Spleen (tissue), 11 donors: ENCODE results near the gene USP10. TPM values are rescaled to one million over a fixed set of nuclear protein-coding genes. Genes with fewer than 3 reads are reported as not detected.

Experiments
- DNase-seq: peaks from one replicate; pipeline ENCODE4 v3.0.0-alpha.2; 2020
- H3K27ac ChIP-seq, 8 donors: fragments of 200-600 bp; sonication (generic) in 7 of 8; 1 replicate in 4 of 8; 2 replicates in 4 of 8; pipeline versions ENCODE4 v1.5.0 to v1.8.0; 2016 to 2021; ENCODE audit warnings: inconsistent platforms in 4 of 8, mild to moderate bottlenecking in 4 of 8, moderate library complexity in 1 of 8
- H3K27me3 ChIP-seq, 7 donors: fragments of 200-600 bp; sonication (generic) in 6 of 7; replicated peaks in 1 of 7; 1 replicate in 4 of 7; 2 replicates in 3 of 7; pipeline versions ENCODE4 v1.5.0 to v1.8.0; 2016 to 2021; ENCODE audit warnings: inconsistent platforms in 3 of 7, mild to moderate bottlenecking in 1 of 7
- H3K36me3 ChIP-seq, 6 donors: fragments of 200-600 bp; sonication (generic) in 5 of 6; 1 replicate in 4 of 6; 2 replicates in 2 of 6; pipeline versions ENCODE4 v1.5.0 to v1.8.0; 2016 to 2021; ENCODE audit warnings: inconsistent platforms in 2 of 6
- H3K4me1 ChIP-seq, 6 donors: fragments of 200-600 bp; sonication (generic) in 5 of 6; 1 replicate in 3 of 6; 2 replicates in 3 of 6; pipeline versions ENCODE4 v1.5.0 to v1.8.0; 2016 to 2021; ENCODE audit warnings: inconsistent platforms in 3 of 6
- H3K4me3 ChIP-seq, 8 donors: fragments of 200-600 bp; sonication (generic) in 7 of 8; 1 replicate in 4 of 8; 2 replicates in 4 of 8; pipeline versions ENCODE4 v1.5.0 to v1.8.0; 2016 to 2021; ENCODE audit warnings: inconsistent platforms in 4 of 8, mild to moderate bottlenecking in 4 of 8, moderate library complexity in 2 of 8
- H3K9me3 ChIP-seq, 8 donors: fragments of 200-600 bp; sonication (generic) in 7 of 8; 1 replicate in 4 of 8; 2 replicates in 4 of 8; pipeline versions ENCODE4 v1.5.0 to v1.8.0; 2016 to 2021; ENCODE audit warnings: inconsistent platforms in 4 of 8
- POLR2A ChIP-seq, 3 donors: fragments of 450-650 bp; IDR thresholded peaks; one replicate each; pipeline ENCODE4 v1.5.1; 2017; ENCODE audit warnings: antibody characterized with exemption in 3 of 3, mild to moderate bottlenecking in 1 of 3
- POLR2AphosphoS5 ChIP-seq, 3 donors: sonication (generic); formaldehyde crosslinking; IDR thresholded peaks; one replicate each; pipeline ENCODE4 v1.5.1; 2017; ENCODE audit warnings: antibody characterized with exemption in 3 of 3
- WGBS, 5 donors: extraction: QIAGEN DNeasy Blood & Tissue Kit in 3 of 5; methylation state at CpG; one replicate each; pipeline versions ENCODE4 v1.1.5 to v1.1.7; 2013 to 2018; 5-methylcytosine and 5-hydroxymethylcytosine counted together
- intact Hi-C: fragments of 100-400 bp; cut with DNase I; formaldehyde crosslinking; loops from one replicate; pipeline ENCODE4 v1.15.0; 2023; ENCODE audit warnings: low total_unique reads
- polyA plus RNA-seq, 3 donors: library from polyadenylated mRNA; stranded (reverse); fragments of 200-250 nt; gene quantifications; one replicate each; pipeline ENCODE4 v1.2.1, GENCODE V29; 2013
- total RNA-seq, 7 donors: library from RNA; depleted of rRNA in 3 of 7; stranded (reverse); fragments of >200 nt in 3 of 7; fragmentation: NEBNext Ultra II Directional in 4 of 7; extraction: Animal tissue kit (Norgen Biotek cat#: 25700) in 4 of 7; gene quantifications; one replicate each; pipeline versions ENCODE4 v1.1.0 to v1.2.1, GENCODE V29; 2016 to 2021
- TF ChIP-seq, protein P1 (sequence below), 11 experiments: fragments of 200-600 bp in 7 of 11; fragments of 450-650 bp in 4 of 11; sonication (generic) in 4 of 11; IDR thresholded peaks in 8 of 11; conservative IDR thresholded peaks in 3 of 11; 1 replicate in 7 of 11; 2 replicates in 4 of 11; pipeline versions ENCODE4 v1.4.0 to v1.8.0; 2016 to 2021; ENCODE audit warnings: antibody characterized with exemption in 11 of 11, inconsistent platforms in 4 of 11, mild to moderate bottlenecking in 1 of 11
- donor health status: healthy with polysubstance abuse.
- donor health status: DM: no; HTN: no; CAD: no; lungs with moderate emphysema.
- donor health status: DM: no; HTN: no; CAD: no.
- donor health status: Bipolar disorder and iron deficiency.
- donor health status: healthy.
- donor health status: DM: no; HTN: no; CAD: no.
- donor health status: DM: yes; HTN: yes; CAD: no.

USP10 gene
- total and polyA plus RNA-seq, 10 donors = 28.1 to 105 (median 79.5) TPM

DNA sequence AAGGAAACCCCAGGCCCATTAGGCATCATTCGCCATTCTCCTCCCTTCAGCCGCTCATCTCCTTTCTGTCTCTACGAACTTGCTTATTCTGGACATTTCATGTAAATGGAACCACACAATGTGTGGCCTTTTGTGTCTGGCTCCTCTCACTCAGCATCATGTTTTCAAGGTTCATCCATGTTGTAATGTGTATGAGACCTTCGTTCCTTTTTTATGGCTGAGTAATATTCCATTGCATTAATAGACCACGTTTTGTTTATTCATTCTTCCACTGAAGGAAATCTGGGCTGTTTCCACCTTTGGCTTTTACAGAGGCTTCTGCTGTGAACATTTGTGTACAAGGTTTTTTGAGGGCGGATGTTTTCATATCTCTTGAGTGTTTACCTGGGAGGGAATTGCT is 123.2 kb downstream of the USP10 start:
- no peaks in the 10 kb centered on the region for H3K9me3 ChIP-seq
- peaks cover 0 to 70% (median 9%) of the 10 kb centered on the region in 7 donors for H3K27me3 ChIP-seq
- H3K4me1 ChIP-seq = peaks cover 5 to 88% (median 37%) of the 10 kb centered on the region in 6 donors
- H3K36me3 ChIP-seq = peaks cover 0 to 3% (median 0%) of the 10 kb centered on the region in 6 donors
- no peak for TF ChIP-seq POLR2AphosphoS5 (IDR thresholded peaks at IDR 0.05)
- TF ChIP-seq, protein P1, sequence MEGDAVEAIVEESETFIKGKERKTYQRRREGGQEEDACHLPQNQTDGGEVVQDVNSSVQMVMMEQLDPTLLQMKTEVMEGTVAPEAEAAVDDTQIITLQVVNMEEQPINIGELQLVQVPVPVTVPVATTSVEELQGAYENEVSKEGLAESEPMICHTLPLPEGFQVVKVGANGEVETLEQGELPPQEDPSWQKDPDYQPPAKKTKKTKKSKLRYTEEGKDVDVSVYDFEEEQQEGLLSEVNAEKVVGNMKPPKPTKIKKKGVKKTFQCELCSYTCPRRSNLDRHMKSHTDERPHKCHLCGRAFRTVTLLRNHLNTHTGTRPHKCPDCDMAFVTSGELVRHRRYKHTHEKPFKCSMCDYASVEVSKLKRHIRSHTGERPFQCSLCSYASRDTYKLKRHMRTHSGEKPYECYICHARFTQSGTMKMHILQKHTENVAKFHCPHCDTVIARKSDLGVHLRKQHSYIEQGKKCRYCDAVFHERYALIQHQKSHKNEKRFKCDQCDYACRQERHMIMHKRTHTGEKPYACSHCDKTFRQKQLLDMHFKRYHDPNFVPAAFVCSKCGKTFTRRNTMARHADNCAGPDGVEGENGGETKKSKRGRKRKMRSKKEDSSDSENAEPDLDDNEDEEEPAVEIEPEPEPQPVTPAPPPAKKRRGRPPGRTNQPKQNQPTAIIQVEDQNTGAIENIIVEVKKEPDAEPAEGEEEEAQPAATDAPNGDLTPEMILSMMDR (IDR thresholded peaks at IDR 0.05 in 8 of 11, conservative IDR thresholded peaks at IDR 0.05 in 3 of 11) = no peak
- no peak for TF ChIP-seq POLR2A (IDR thresholded peaks at IDR 0.05)
- intact Hi-C loops = loop anchor here (10.0 kb wide), 1 partner anchor 62 kb away; no protein-coding TSS in a partner anchor
- peak overlapping the region in 7 of 8 donors; percentile 28 to 85 (median 73) for H3K27ac ChIP-seq
- H3K4me3 ChIP-seq = peak overlapping the region in 1 of 8 donors; percentile 73
- 89 to 94% (median 93%) methylated on average over 6 of the region's 6 CpGs for WGBS, 5 donors
- no peak for DNase-seq

DNA sequence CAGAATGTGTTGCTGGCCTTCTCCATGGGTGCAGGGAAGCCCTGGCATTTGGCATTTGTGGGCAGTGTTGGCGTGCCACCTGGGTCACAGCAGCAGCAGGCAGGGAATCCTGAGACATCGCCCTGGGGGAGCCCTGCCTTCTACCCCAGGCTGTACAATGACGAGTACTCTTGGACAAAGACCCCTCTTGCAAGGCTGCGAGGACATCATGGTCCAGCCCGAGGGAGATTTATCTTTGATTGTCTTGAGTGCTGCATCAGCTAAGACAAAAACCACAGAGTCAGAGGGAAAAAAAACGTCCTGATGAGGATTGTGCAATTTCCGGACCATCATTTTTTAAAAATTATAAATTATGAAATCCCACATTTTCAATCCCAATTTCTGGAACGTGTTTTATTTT is 123.7 kb downstream of the USP10 start:
- Histone ChIP-seq H3K36me3 (peaks cover 0 to 8% (median 0%) of the 10 kb centered on the region in 6 donors), H3K4me3 (peak overlapping the region in 1 of 8 donors; percentile 73), H3K27ac (peak overlapping the region; percentile 19 to 85 (median 72)), H3K27me3 (peaks cover 0 to 66% (median 9%) of the 10 kb centered on the region in 7 donors), H3K4me1 (peaks cover 5 to 93% (median 38%) of the 10 kb centered on the region in 6 donors), H3K9me3 (no peaks in the 10 kb centered on the region)
- intact Hi-C loops = loop anchor here (10.0 kb wide), 1 partner anchor 61 kb away; no protein-coding TSS in a partner anchor
- WGBS, 5 donors = 40 to 65% (median 57%) methylated on average over 8 of the region's 8 CpGs
- TF ChIP-seq, protein P1 (IDR thresholded peaks at IDR 0.05 in 8 of 11, conservative IDR thresholded peaks at IDR 0.05 in 3 of 11) = no peak
- peak; percentile 42 to 67 (median 60) for TF ChIP-seq POLR2AphosphoS5 (IDR thresholded peaks at IDR 0.05)
- DNase-seq = no peak

DNA sequence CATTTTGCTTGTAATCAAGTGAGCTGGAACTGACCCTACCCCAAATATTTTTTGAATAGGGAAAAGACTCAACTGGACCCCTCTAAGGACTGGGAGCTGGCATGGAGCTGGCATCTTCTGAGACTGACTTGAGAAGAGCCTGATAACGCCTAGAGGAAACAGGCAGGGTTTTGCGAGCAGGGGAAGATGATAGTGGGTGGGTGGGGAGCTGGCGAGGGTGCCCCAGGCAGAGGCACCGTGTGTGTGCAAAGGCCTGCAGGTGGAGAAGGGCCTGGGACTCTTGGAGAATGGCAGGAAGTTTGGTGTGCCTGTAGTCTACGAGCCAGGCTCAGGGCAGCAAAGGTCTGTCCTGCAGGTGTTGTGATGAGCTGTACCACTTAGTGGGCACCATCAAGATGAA is 124.1 kb downstream of the USP10 start:
- H3K9me3 ChIP-seq = no peaks in the 10 kb centered on the region
- peak overlapping the region; percentile 15 to 85 (median 72) for H3K27ac ChIP-seq
- intact Hi-C loops = loop anchor here (10.0 kb wide), 1 partner anchor 61 kb away; no protein-coding TSS in a partner anchor
- peaks cover 0 to 62% (median 9%) of the 10 kb centered on the region in 7 donors for H3K27me3 ChIP-seq
- no peak for TF ChIP-seq POLR2AphosphoS5 (IDR thresholded peaks at IDR 0.05)
- TF ChIP-seq, protein P1 (IDR thresholded peaks at IDR 0.05 in 8 of 11, conservative IDR thresholded peaks at IDR 0.05 in 3 of 11) = no peak
- TF ChIP-seq POLR2A (IDR thresholded peaks at IDR 0.05) = no peak
- peaks cover 5 to 97% (median 41%) of the 10 kb centered on the region in 6 donors for H3K4me1 ChIP-seq
- peak overlapping the region in 1 of 8 donors; percentile 73 for H3K4me3 ChIP-seq
- no peak for DNase-seq
- H3K36me3 ChIP-seq = peaks cover 0 to 13% (median 0%) of the 10 kb centered on the region in 6 donors
- 45 to 57% (median 47%) methylated on average over 5 of the region's 5 CpGs for WGBS, 5 donors

DNA sequence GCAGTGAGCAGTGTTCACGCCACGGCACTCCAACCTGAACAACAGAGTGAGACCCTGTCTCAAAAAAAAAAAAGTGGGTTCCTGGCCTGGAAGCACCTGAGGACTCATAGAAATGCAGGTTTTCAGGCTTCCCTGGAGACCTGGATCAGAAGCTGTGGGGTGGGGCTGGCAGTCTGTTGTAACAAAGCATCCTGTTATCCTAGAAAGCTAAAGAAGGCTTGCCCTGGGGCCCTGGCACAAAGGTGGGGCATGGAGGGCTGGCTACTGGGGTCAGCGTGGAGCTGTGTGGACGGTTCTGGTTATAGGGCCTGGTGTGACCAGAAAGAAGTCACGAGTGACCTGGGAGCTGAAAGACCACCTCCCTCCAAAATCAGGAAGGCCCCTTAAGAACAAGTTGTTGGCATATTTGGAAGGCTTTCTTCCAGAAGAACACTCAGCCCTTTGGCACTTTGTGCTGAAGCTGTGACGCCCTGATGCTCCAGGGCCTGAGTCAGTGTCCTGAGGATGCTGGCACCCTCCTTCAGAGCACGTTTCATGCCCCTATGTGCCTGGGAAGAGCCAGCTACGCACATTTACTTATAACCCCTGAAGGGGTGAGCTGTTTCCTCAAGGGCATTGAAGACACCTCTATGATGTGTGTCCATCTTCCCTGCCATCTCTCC is 126.2 kb downstream of the USP10 start:
- peaks cover 0 to 34% (median 0%) of the 10 kb centered on the region in 6 donors for H3K36me3 ChIP-seq
- TF ChIP-seq, protein P1 (IDR thresholded peaks at IDR 0.05 in 8 of 11, conservative IDR thresholded peaks at IDR 0.05 in 3 of 11) = no peak
- no peak for TF ChIP-seq POLR2A (IDR thresholded peaks at IDR 0.05)
- TF ChIP-seq POLR2AphosphoS5 (IDR thresholded peaks at IDR 0.05) = no peak
- WGBS, 5 donors = 80 to 93% (median 86%) methylated on average over 8 of the region's 8 CpGs
- peaks cover 0 to 88% (median 31%) of the 10 kb centered on the region in 6 donors for H3K4me1 ChIP-seq
- H3K27ac ChIP-seq = peak overlapping the region in 7 of 8 donors; percentile 10 to 85 (median 73)
- H3K4me3 ChIP-seq = no peak overlapping the region
- intact Hi-C loops = loop anchor here (10.0 kb wide), 1 partner anchor 59 kb away; no protein-coding TSS in a partner anchor
- no peaks in the 10 kb centered on the region for H3K9me3 ChIP-seq
- H3K27me3 ChIP-seq = peaks cover 0 to 53% (median 5%) of the 10 kb centered on the region in 7 donors
- no peak for DNase-seq
